Measurements from ENCODE around the gene WIPI1.

Gene WIPI1

GRCh38 chr17:68435876-68436842 is 21.1 kb downstream of the WIPI1 start:
- H3K9me3 ChIP-seq (ENCODE audit: control insufficient read depth, insufficient read depth, low read length), result no peaks in the 10 kb centered on the region
- H3K36me3 ChIP-seq (ENCODE audit: insufficient read depth, low read length), result peaks cover 17% of the 10 kb centered on the region
- H3K9ac ChIP-seq (ENCODE audit: low read depth, low read length), result no peak overlapping the region
- peaks cover 15% of the 10 kb centered on the region for H3K4me1 ChIP-seq (ENCODE audit: insufficient read depth, low read length)

DNA sequence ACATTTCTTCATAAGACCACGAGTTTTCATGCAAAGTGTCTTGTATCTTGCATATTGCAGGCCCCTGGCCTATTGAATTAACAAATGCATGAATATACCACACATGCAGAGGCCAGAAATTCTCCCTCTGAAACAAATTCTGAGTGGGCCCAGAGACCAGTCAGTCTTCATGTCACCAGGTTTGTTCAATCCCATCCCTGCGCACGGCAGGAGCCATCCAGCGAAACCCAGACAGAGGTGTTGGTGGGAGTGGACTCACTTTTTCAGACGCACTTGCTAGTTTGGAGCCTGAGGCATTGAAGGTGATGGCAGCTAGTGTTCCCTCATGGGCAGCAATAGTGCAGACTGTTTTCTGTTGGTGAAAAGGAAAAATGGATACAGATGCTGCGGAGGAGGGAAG is 21.9 kb downstream of the WIPI1 start:
- peaks cover 15% of the 10 kb centered on the region for H3K36me3 ChIP-seq (ENCODE audit: insufficient read depth, low read length)
- peaks cover 15% of the 10 kb centered on the region for H3K4me1 ChIP-seq (ENCODE audit: insufficient read depth, low read length)
- no peaks in the 10 kb centered on the region for H3K9me3 ChIP-seq (ENCODE audit: control insufficient read depth, insufficient read depth, low read length)
- H3K9ac ChIP-seq (ENCODE audit: low read depth, low read length), result no peak overlapping the region

DNA sequence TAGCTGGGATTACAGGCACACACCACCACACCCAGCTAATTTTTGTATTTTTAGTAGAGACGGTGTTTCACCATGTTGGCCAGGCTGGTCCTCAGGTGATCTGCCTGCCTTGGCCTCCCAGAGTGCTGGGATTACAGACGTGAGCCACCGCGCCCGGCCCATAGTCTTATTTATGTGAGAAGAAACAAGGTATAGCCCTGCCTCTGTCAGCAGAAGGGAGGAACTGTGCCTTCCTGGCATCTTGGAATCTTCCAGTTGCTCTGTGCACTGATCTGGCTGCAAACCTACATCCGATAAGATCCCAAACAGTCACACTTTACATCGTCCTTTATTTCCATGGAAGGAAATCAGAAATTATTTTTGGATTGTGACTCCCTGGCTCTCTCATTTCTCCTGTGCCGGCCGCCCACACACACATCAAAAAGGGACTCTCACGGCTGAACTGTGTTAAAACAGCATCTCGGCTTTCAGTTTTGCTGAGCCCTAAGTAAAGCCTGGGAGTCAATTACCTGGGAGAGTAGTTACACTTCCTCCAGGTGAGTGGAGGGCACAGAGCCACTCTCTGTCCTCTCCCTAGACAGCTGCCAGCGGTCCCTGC is 23.3 kb downstream of the WIPI1 start:
- Histone ChIP-seq H3K9ac (ENCODE audit: low read depth, low read length) (no peak overlapping the region), H3K36me3 (ENCODE audit: insufficient read depth, low read length) (peaks cover 19% of the 10 kb centered on the region), H3K9me3 (ENCODE audit: control insufficient read depth, insufficient read depth, low read length) (no peaks in the 10 kb centered on the region), H3K4me1 (ENCODE audit: insufficient read depth, low read length) (peaks cover 15% of the 10 kb centered on the region)

GRCh38 chr17:68433211-68433610 is 24.1 kb downstream of the WIPI1 start:
- peaks cover 25% of the 10 kb centered on the region for H3K36me3 ChIP-seq (ENCODE audit: insufficient read depth, low read length)

GRCh38 chr17:68432086-68432864 is 25.0 kb downstream of the WIPI1 start:
- Histone ChIP-seq H3K9ac (ENCODE audit: low read depth, low read length) (no peak overlapping the region), H3K4me1 (ENCODE audit: insufficient read depth, low read length) (peaks cover 8% of the 10 kb centered on the region), H3K36me3 (ENCODE audit: insufficient read depth, low read length) (peaks cover 25% of the 10 kb centered on the region), H3K9me3 (ENCODE audit: control insufficient read depth, insufficient read depth, low read length) (no peaks in the 10 kb centered on the region)

More at GRCh38 chr17:68433211-68433610, 24.1 kb downstream of the WIPI1 start:
- peaks cover 13% of the 10 kb centered on the region for H3K4me1 ChIP-seq (ENCODE audit: insufficient read depth, low read length)
- H3K9me3 ChIP-seq (ENCODE audit: control insufficient read depth, insufficient read depth, low read length), result no peaks in the 10 kb centered on the region
- H3K9ac ChIP-seq (ENCODE audit: low read depth, low read length), result no peak overlapping the region

- Histone ChIP-seq H3K36me3 (ENCODE audit: insufficient read depth, low read length) (peaks cover 28% of the 10 kb centered on the region), H3K4me1 (ENCODE audit: insufficient read depth, low read length) (peaks cover 8% of the 10 kb centered on the region), H3K9ac (ENCODE audit: low read depth, low read length) (no peak overlapping the region), H3K9me3 (ENCODE audit: control insufficient read depth, insufficient read depth, low read length) (no peaks in the 10 kb centered on the region)
Observed at GRCh38 chr17:68431661-68432071, 25.6 kb downstream of the WIPI1 start.

DNA sequence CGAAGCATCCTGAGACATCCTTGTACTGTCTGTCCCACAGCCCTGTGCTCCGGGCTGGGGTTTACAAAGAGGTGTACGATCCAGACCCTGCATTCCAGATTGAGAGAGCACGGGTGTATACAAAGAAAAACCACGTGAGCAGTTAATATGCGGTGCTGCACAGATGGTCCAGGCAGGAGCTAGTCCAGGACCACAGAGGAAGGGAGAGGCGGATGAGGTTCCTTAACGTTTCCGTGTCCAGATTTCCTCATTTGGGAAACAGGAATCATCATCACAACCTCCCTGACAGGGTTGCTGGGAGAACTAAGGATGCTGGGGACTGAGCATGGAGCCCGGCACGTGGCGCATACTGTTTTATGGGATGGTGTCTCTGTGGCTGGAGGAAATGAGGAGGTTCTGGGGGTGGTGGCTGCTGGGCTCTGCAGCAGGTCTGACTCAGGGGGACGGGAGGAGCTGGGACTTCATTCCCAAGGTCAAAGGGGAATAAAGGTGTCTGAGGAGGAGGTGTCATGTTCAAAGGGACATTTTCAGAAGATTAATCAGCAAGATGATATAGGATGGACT is 26.2 kb downstream of the WIPI1 start:
- Histone ChIP-seq H3K36me3 (ENCODE audit: insufficient read depth, low read length) (peaks cover 28% of the 10 kb centered on the region), H3K9me3 (ENCODE audit: control insufficient read depth, insufficient read depth, low read length) (no peaks in the 10 kb centered on the region), H3K9ac (ENCODE audit: low read depth, low read length) (no peak overlapping the region), H3K4me1 (ENCODE audit: insufficient read depth, low read length) (peaks cover 3% of the 10 kb centered on the region)

DNA sequence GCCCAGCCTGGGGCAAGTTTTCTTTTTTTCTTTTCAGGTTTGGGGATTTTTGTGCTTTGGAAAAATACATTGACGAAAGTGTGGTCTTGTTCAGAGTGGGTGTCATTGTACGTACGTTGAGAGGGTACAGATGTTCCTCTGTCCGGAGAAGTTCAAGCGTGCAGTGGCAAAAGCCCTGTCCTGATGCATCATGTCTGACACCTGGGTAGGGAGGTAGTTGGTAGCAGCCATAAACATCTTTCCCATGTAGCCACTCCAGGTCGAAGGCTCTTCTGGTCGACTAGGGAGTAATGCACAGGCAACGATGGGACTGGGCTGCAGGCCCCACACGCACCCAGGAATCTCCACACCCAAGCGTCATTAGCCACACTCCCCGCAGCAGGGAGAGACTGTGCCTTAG is 27.4 kb downstream of the WIPI1 start:
- no peaks in the 10 kb centered on the region for H3K4me1 ChIP-seq (ENCODE audit: insufficient read depth, low read length)
- H3K9ac ChIP-seq (ENCODE audit: low read depth, low read length), result no peak overlapping the region
- peaks cover 26% of the 10 kb centered on the region for H3K36me3 ChIP-seq (ENCODE audit: insufficient read depth, low read length)
- H3K9me3 ChIP-seq (ENCODE audit: control insufficient read depth, insufficient read depth, low read length), result no peaks in the 10 kb centered on the region

DNA sequence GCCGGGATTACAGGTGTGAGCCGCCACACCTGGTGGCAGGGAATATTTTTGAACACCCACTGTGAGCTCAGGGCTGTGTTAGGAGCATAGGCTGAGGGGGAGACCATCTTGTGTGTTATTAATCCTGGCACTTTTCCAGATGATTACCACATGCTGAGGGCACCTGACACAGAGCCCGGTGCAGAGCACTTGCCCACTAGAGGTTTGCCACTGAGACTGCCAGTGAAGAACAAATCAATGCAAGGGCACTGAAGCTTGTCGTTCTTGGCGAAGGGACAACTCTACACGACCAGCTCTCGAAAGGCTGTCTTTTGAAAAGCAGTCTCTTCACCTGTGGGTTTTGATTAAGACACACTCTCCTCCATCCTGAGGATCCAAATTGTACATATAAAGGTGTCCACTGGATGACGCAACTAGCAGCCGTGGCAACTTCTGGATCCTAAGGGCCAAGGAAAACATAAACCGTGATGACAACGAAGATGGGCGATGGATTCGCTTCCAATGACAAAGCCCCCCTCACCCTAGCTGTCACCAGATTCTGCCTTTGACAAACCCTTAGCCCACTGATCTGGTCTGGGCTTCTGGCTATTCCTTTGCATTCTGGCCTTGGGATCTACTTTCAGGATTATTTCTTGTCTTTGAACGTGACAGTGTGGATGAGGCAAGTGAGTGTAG is 28.7 kb downstream of the WIPI1 start:
- H3K4me1 ChIP-seq (ENCODE audit: insufficient read depth, low read length), result no peaks in the 10 kb centered on the region
- H3K9ac ChIP-seq (ENCODE audit: low read depth, low read length), result no peak overlapping the region
- no peaks in the 10 kb centered on the region for H3K9me3 ChIP-seq (ENCODE audit: control insufficient read depth, insufficient read depth, low read length)
- peaks cover 16% of the 10 kb centered on the region for H3K36me3 ChIP-seq (ENCODE audit: insufficient read depth, low read length)

GRCh38 chr17:68427575-68427974 is 29.7 kb downstream of the WIPI1 start:
- no peaks in the 10 kb centered on the region for H3K9me3 ChIP-seq (ENCODE audit: control insufficient read depth, insufficient read depth, low read length)
- peaks cover 16% of the 10 kb centered on the region for H3K36me3 ChIP-seq (ENCODE audit: insufficient read depth, low read length)
- no peaks in the 10 kb centered on the region for H3K4me1 ChIP-seq (ENCODE audit: insufficient read depth, low read length)
- no peak overlapping the region for H3K9ac ChIP-seq (ENCODE audit: low read depth, low read length)

DNA sequence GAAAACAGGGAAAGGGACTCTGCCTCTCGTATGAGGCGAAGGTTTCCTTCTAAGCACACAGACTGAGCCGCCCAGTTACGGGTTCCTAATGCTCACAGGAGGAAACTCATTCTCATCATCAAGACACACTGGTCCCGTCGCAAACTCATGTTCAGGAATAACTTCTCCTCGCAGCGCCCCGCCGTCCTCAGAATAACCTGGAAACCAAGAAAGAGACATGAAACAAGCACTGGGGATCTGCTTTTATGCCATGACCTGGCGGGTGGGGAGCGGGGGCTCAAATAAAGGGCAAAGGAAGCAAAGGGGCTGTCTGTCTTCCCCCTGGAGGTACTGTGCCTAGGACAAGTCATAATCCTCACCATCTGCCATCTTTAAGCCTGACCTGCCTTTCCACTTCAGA is 31.3 kb downstream of the WIPI1 start:
- Histone ChIP-seq H3K9me3 (ENCODE audit: control insufficient read depth, insufficient read depth, low read length) (no peaks in the 10 kb centered on the region), H3K9ac (ENCODE audit: low read depth, low read length) (no peak overlapping the region), H3K4me1 (ENCODE audit: insufficient read depth, low read length) (no peaks in the 10 kb centered on the region), H3K36me3 (ENCODE audit: insufficient read depth, low read length) (peaks cover 16% of the 10 kb centered on the region; the same call in 1 of the 2 replicates)

DNA sequence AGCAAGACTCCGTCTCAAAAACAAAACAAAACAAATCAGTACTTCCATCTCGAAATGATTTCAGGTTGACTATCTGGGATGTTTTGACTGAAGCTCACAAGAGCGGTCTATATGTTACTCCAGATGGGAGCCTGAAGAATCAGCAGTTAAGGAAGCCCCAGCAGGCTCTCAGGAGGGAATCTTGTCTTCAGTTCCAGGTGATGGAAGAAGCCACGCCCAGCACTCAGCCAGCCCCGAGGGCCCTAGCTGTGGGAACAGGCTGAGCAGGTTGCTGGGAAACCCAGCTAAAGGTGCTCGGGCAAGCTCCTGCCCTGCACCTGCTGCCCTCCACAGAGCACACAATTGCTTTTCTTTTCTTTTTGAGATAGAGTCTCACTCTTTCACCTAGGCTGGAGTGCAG is 32.4 kb downstream of the WIPI1 start:
- Histone ChIP-seq H3K36me3 (ENCODE audit: insufficient read depth, low read length) (peaks cover 16% of the 10 kb centered on the region), H3K4me1 (ENCODE audit: insufficient read depth, low read length) (no peaks in the 10 kb centered on the region), H3K9ac (ENCODE audit: low read depth, low read length) (no peak overlapping the region), H3K9me3 (ENCODE audit: control insufficient read depth, insufficient read depth, low read length) (peaks cover 4% of the 10 kb centered on the region; the same call in 1 of the 2 replicates)

- H3K9ac ChIP-seq (ENCODE audit: low read depth, low read length), result no peak overlapping the region
- peaks cover 8% of the 10 kb centered on the region; the same call in 1 of the 2 replicates for H3K9me3 ChIP-seq (ENCODE audit: control insufficient read depth, insufficient read depth, low read length)
- H3K36me3 ChIP-seq (ENCODE audit: insufficient read depth, low read length), result peaks cover 20% of the 10 kb centered on the region
- H3K4me1 ChIP-seq (ENCODE audit: insufficient read depth, low read length), result no peaks in the 10 kb centered on the region
Observed at GRCh38 chr17:68424203-68424602, 33.1 kb downstream of the WIPI1 start.

Measured in ES-I3 (cell line).